Lower leg skin (tissue), 4 donors: ENCODE measurements around the gene C9orf40. TPM values are rescaled to one million over a fixed set of nuclear protein-coding genes. Genes with fewer than 3 reads are reported as not detected.

ENCODE experiments used
- DNase-seq, 2 donors: peaks; one replicate each; pipeline ENCODE4 v3.0.0-alpha.2; 2019; ENCODE audit warnings: low spot score in 2 of 2
- H3K4me3 ChIP-seq: fragments of 200-600 bp; sonication (generic); 2 replicates; pipeline ENCODE4 v1.5.1; 2017; ENCODE audit warnings: mild to moderate bottlenecking, low read depth; ENCODE audit not compliant: poor library complexity, severe bottlenecking
- POLR2A ChIP-seq, 2 donors: fragments of 450-650 bp; IDR thresholded peaks; one replicate each; pipeline ENCODE4 v1.6.1; 2016 to 2017; ENCODE audit warnings: antibody characterized with exemption in 2 of 2, mild to moderate bottlenecking in 1 of 2, moderate library complexity in 1 of 2
- intact Hi-C: fragments of 100-400 bp; cut with DNase I; formaldehyde crosslinking; loops from one replicate; pipeline ENCODE4 v1.15.0; 2023; ENCODE audit warnings: low total_unique reads
- total RNA-seq, 4 donors: library from RNA; depleted of rRNA; stranded (reverse); fragments of >200 nt; gene quantifications; one replicate each; pipeline ENCODE4 v1.1.0, GENCODE V29; 2016
- TF ChIP-seq, protein P1 (sequence below), 3 donors: fragments of 450-650 bp; IDR thresholded peaks; one replicate each; pipeline ENCODE4 v1.5.1; 2016; ENCODE audit warnings: antibody characterized with exemption in 3 of 3, mild to moderate bottlenecking in 3 of 3, moderate library complexity in 2 of 3

The C9orf40 gene
- total RNA-seq, 4 donors from 2014 or later: 2.1 to 4.6 (median 3.1) TPM

DNA sequence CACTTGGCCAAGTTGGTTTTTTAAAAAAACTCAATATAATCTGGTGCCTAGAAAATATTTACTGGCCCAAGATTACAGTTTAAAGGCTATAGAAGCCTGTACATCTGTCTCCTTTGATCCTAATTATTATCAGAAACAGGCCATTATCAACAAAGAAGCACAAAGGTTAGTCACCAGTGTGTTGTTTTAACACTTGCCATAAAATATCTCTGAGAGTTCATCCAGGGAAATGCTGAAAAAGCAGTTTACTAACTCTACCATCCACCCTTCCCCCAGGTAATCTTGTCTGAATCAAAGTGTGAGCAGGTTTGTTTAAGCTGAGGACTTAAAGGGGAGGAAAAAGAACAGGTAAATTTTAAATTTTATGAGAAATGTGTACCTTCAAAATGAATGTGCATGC lies 51.7 kb downstream of the C9orf40 start:
- TF ChIP-seq POLR2A (IDR thresholded peaks at IDR 0.05): no peak
- TF ChIP-seq, protein P1, sequence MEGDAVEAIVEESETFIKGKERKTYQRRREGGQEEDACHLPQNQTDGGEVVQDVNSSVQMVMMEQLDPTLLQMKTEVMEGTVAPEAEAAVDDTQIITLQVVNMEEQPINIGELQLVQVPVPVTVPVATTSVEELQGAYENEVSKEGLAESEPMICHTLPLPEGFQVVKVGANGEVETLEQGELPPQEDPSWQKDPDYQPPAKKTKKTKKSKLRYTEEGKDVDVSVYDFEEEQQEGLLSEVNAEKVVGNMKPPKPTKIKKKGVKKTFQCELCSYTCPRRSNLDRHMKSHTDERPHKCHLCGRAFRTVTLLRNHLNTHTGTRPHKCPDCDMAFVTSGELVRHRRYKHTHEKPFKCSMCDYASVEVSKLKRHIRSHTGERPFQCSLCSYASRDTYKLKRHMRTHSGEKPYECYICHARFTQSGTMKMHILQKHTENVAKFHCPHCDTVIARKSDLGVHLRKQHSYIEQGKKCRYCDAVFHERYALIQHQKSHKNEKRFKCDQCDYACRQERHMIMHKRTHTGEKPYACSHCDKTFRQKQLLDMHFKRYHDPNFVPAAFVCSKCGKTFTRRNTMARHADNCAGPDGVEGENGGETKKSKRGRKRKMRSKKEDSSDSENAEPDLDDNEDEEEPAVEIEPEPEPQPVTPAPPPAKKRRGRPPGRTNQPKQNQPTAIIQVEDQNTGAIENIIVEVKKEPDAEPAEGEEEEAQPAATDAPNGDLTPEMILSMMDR (IDR thresholded peaks at IDR 0.05): no peak
- DNase-seq: no peak
- H3K4me3 ChIP-seq: no peak overlapping the region
- intact Hi-C loops: no loop called here

Other genes starting within 250 kb of the C9orf40 start
- gene TRPM6, start 65.0 kb downstream of the C9orf40 start, total RNA-seq: 1 to 10 TPM in 1 of 4 donors, under 1 TPM in 3; 0.15 to 1.2 (median 0.66) TPM
- gene CARNMT1, start 75.4 kb upstream of the C9orf40 start, total RNA-seq: 10 to 100 TPM; 17.9 to 26.2 (median 22.0) TPM
- 10 to 100 TPM; 25.7 to 43.5 (median 33.4) TPM for gene NMRK1, start 135.2 kb upstream of the C9orf40 start, total RNA-seq
- 10 to 100 TPM; 53.5 to 64.3 (median 53.8) TPM for gene OSTF1, start 135.6 kb upstream of the C9orf40 start, total RNA-seq